Karpas-422 (cell line): Measurements from ENCODE around the gene SWI5. TPM values are rescaled to one million over a fixed set of nuclear protein-coding genes. Genes with fewer than 3 reads are reported as not detected.
A peak's percentile ranks its signal among the peaks of the same experiment; 100 is the strongest.

Experiments
- DNase-seq: peaks from one replicate; pipeline ENCODE4 v3.0.0-alpha.2; 2015
- H2AFZ ChIP-seq: fragments of 200-600 bp; sonication (generic); 2 replicates; pipeline ENCODE4 v1.6.1; 2014; ENCODE audit warnings: antibody characterized with exemption, low read length, mixed read lengths
- H3K27ac ChIP-seq: fragments of 200-600 bp; sonication (generic); 2 replicates; pipeline ENCODE4 v1.5.1; 2014; ENCODE audit warnings: mild to moderate bottlenecking, low read length, moderate library complexity
- H3K27me3 ChIP-seq: fragments of 200-600 bp; sonication (generic); 2 replicates; pipeline ENCODE4 v1.6.1; 2014; ENCODE audit warnings: low read length, mixed read lengths
- H3K36me3 ChIP-seq: fragments of 200-600 bp; sonication (generic); 2 replicates; pipeline ENCODE4 v1.6.1; 2014; ENCODE audit warnings: low read length, mixed read lengths; ENCODE audit not compliant: insufficient read depth
- H3K4me1 ChIP-seq: fragments of 200-600 bp; sonication (generic); 2 replicates; pipeline ENCODE4 v1.6.1; 2014; ENCODE audit warnings: mild to moderate bottlenecking, low read length, mixed read lengths
- H3K4me2 ChIP-seq: fragments of 200-600 bp; sonication (generic); 2 replicates; pipeline ENCODE4 v1.6.1; 2014; ENCODE audit warnings: low read length, low read depth, mild to moderate bottlenecking; ENCODE audit not compliant: poor library complexity, severe bottlenecking
- H3K4me3 ChIP-seq: fragments of 200-600 bp; sonication (generic); 2 replicates; pipeline ENCODE4 v1.5.1; 2014; ENCODE audit warnings: mild to moderate bottlenecking, antibody characterized with exemption, low read length, mixed read lengths
- H3K79me2 ChIP-seq: fragments of 200-600 bp; sonication (generic); 2 replicates; pipeline ENCODE4 v1.6.1; 2014; ENCODE audit warnings: mild to moderate bottlenecking, low read length, mixed read lengths
- H3K9ac ChIP-seq: fragments of 200-600 bp; sonication (generic); 2 replicates; pipeline ENCODE4 v1.6.0; 2014; ENCODE audit warnings: low read length
- H3K9me2 ChIP-seq: fragments of 200-600 bp; sonication (generic), shearing (Covaris generic); replicated peaks from 2 replicates; pipeline ENCODE4 v1.6.0; 2014; ENCODE audit warnings: mild to moderate bottlenecking, low read length, moderate library complexity; ENCODE audit not compliant: insufficient read depth
- H3K9me3 ChIP-seq: fragments of 300-700, 200-600 bp; sonication (generic); 2 replicates; pipeline ENCODE4 v1.6.1; 2014; ENCODE audit warnings: low read length, mixed read lengths
- H4K20me1 ChIP-seq: fragments of 200-600 bp; sonication (generic); 2 replicates; pipeline ENCODE4 v1.6.1; 2014; ENCODE audit warnings: mild to moderate bottlenecking, antibody characterized with exemption, low read length, low read depth; ENCODE audit not compliant: insufficient read depth
- total RNA-seq: library from RNA; depleted of rRNA; stranded (reverse); fragments of >200 nt; shearing (Covaris generic); gene quantifications from 2 replicates; pipeline ENCODE4 v1.2.3, GENCODE V29; 2014; ENCODE audit warnings: low replicate concordance

The SWI5 gene
- total RNA-seq, 1 experiment from 2014 or later: 37.6 TPM

DNA sequence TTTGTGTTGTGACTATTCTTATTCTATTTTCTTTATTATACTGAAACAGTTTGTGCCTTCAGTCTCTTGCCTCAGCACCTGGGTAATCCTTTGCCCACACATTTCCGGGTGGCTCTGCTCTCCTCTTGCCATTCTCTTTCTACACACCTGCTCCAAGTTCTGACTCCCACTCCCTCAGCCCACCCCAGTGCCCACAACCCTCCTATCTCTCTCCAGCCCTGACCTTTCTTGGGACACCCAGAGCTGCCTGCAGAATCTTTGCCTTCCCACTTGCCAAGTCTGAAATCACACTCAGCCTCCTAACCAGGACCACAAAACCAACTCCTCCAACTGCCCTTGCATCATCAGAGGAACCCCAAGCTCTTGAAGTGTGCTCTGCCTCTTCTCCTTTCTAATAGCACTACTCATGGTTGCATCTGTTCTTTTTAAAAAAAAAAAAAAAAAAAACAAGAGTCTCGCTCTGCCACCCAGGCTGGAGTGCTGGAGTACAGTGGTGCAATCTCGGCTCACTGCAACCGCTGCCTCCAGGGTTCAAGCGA lies 4.1 kb downstream of the SWI5 start:
- no peak overlapping the region for H3K4me3 ChIP-seq

GRCh38 chr9:128282500-128282899 lies 6.4 kb downstream of the SWI5 start:
- Histone ChIP-seq H4K20me1 (no peaks in the 10 kb centered on the region), H3K4me3 (no peak overlapping the region), H3K79me2 (no peaks in the 10 kb centered on the region), H2AFZ (no peak overlapping the region), H3K9me2 (no peaks in the 10 kb centered on the region), H3K9ac (no peak overlapping the region), H3K27me3 (no peaks in the 10 kb centered on the region), H3K4me1 (peaks cover 1% of the 10 kb centered on the region), H3K27ac (no peak overlapping the region), H3K9me3 (no peaks in the 10 kb centered on the region), H3K36me3 (no peaks in the 10 kb centered on the region), H3K4me2 (no peak overlapping the region)
- DNase-seq: no peak

More for the DNA sequence above, 4.1 kb downstream of the SWI5 start:
- Histone ChIP-seq H3K27me3 (no peaks in the 10 kb centered on the region), H3K9me2 (no peaks in the 10 kb centered on the region), H3K9me3 (no peaks in the 10 kb centered on the region), H3K79me2 (peaks cover 13% of the 10 kb centered on the region), H3K36me3 (no peaks in the 10 kb centered on the region), H4K20me1 (no peaks in the 10 kb centered on the region), H3K4me1 (peaks cover 11% of the 10 kb centered on the region), H3K9ac (no peak overlapping the region), H3K27ac (no peak overlapping the region), H3K4me2 (no peak overlapping the region), H2AFZ (no peak overlapping the region)
- no peak for DNase-seq

- Histone ChIP-seq H3K4me2 (no peak overlapping the region), H3K9me3 (no peaks in the 10 kb centered on the region), H4K20me1 (no peaks in the 10 kb centered on the region), H3K4me1 (no peaks in the 10 kb centered on the region), H3K27me3 (no peaks in the 10 kb centered on the region), H3K9ac (no peak overlapping the region), H3K36me3 (no peaks in the 10 kb centered on the region), H3K9me2 (no peaks in the 10 kb centered on the region), H3K79me2 (no peaks in the 10 kb centered on the region), H2AFZ (no peak overlapping the region), H3K4me3 (no peak overlapping the region), H3K27ac (no peak overlapping the region)
- no peak for DNase-seq
Observed at GRCh38 chr9:128285033-128285784, 9.1 kb downstream of the SWI5 start.

DNA sequence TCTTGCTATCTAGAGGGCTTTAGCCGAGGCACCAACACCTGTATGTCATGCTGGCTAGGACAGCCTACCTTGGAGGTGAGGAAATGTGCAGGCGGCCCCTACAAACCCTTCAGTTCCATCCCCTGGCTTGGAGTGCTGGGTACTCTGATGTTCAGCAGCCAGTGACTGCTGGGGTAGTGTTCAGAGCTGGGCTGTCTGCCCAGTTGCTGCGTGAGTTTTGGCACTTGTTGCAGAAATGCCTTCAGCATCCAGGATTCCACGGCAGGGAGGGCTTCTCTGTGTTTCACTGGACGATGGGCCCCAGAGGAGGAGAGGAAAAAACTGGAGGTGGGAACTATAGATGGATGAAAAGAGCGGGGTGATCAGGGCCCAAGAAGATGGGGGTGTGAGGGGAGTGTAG lies 10.4 kb downstream of the SWI5 start:
- no peaks in the 10 kb centered on the region for H3K9me2 ChIP-seq
- H3K4me2 ChIP-seq: no peak overlapping the region
- H3K27me3 ChIP-seq: no peaks in the 10 kb centered on the region
- DNase-seq: no peak
- H2AFZ ChIP-seq: no peak overlapping the region
- no peaks in the 10 kb centered on the region for H3K9me3 ChIP-seq
- no peaks in the 10 kb centered on the region for H3K4me1 ChIP-seq
- no peak overlapping the region for H3K4me3 ChIP-seq
- H3K27ac ChIP-seq: no peak overlapping the region
- H3K36me3 ChIP-seq: no peaks in the 10 kb centered on the region
- H3K9ac ChIP-seq: no peak overlapping the region
- no peaks in the 10 kb centered on the region for H4K20me1 ChIP-seq
- no peaks in the 10 kb centered on the region for H3K79me2 ChIP-seq

DNA sequence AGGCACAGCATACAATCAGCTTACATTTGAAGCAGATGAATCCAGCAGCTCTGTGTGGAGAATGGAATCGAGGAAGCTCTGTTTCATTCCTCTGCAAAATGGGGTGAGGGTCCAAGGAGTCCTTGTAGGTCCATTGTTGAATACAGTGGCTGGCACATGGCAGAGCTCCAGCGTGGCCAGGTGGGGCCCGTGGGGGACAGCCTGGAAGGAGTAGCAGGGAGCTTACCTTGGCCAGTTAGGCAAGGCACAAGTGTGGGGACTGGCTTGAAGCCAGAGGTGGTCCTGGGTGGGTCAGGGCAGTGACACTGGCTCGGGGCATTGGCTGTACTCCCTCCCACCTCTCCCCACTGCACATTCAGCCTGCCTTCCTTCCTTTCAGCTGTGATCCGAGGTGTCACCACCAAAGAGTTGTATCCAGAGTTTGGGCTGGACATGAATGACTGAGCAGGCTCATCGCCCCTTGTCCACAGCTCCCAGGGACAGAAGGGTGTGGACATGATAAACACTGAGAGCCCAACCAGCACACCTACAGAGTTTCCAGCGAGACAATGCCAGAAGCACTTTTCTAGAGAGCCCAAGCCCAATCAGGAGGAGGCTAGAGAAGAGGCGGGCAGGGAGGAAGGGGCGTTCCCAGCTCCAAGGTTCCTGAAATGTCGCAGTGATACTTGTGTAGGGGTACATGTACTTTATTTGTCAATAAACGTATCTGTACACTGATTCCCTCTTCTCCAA lies 12.4 kb downstream of the SWI5 start:
- no peak overlapping the region for H3K27ac ChIP-seq
- no peak overlapping the region for H3K4me3 ChIP-seq
- H2AFZ ChIP-seq: no peak overlapping the region
- H3K36me3 ChIP-seq: no peaks in the 10 kb centered on the region
- H3K4me1 ChIP-seq: peaks cover 5% of the 10 kb centered on the region
- no peaks in the 10 kb centered on the region for H3K79me2 ChIP-seq
- no peak overlapping the region for H3K9ac ChIP-seq
- no peaks in the 10 kb centered on the region for H3K9me2 ChIP-seq
- H4K20me1 ChIP-seq: no peaks in the 10 kb centered on the region
- no peaks in the 10 kb centered on the region for H3K27me3 ChIP-seq
- no peaks in the 10 kb centered on the region for H3K9me3 ChIP-seq
- no peak overlapping the region for H3K4me2 ChIP-seq
- no peak for DNase-seq

DNA sequence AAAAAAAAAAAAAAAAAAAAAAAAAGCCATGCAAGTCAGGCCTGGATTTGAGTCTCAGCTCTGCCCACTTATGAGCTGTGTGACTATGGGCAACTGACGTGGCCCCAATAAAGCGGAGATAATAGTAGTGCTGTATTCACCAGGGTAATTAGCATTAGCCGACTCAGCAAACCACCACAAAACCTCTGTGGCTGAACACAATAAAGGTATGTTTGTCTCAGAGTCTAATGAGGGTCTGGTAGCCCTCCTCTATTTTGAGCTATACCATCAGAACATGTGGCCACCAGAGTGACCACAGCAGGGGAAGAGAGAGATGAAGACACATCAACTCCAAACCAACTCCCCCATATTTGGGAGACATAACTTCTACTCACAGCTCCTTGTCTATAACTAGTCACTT lies 15.9 kb downstream of the SWI5 start:
- Histone ChIP-seq H4K20me1 (no peaks in the 10 kb centered on the region), H3K4me3 (no peak overlapping the region), H3K9ac (no peak overlapping the region), H3K27ac (no peak overlapping the region), H3K27me3 (no peaks in the 10 kb centered on the region), H3K79me2 (no peaks in the 10 kb centered on the region), H3K9me2 (no peaks in the 10 kb centered on the region), H3K9me3 (no peaks in the 10 kb centered on the region), H3K36me3 (no peaks in the 10 kb centered on the region), H3K4me2 (no peak overlapping the region), H3K4me1 (peaks cover 5% of the 10 kb centered on the region), H2AFZ (no peak overlapping the region)
- DNase-seq: no peak

DNA sequence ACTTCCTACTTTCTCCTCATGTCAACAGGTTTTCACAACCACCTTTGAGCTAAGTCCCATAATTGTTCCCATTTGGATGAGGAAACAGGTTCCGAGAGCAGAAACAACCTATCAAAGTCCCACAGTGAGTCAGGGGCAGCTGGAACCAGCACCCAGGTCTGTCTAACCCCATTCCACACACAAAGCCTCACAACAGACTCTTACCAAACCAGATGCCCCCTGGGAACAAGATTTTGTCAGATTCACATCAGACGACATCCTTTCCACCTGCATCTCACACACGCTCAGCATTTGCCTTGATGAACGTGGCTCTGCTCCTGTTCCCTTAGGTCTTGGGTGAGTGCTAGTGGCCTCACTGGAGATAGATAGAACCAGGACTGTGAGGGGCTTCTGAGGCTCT lies 17.0 kb downstream of the SWI5 start:
- H3K4me3 ChIP-seq: no peak overlapping the region
- no peak overlapping the region for H2AFZ ChIP-seq
- H3K4me2 ChIP-seq: no peak overlapping the region
- no peaks in the 10 kb centered on the region for H3K79me2 ChIP-seq
- no peaks in the 10 kb centered on the region for H4K20me1 ChIP-seq
- no peaks in the 10 kb centered on the region for H3K36me3 ChIP-seq
- H3K9ac ChIP-seq: 0 out of 2 replicates have a peak overlapping the region, but pooled peaks have one; percentile 13
- H3K9me3 ChIP-seq: no peaks in the 10 kb centered on the region
- peaks cover 5% of the 10 kb centered on the region for H3K4me1 ChIP-seq
- H3K9me2 ChIP-seq: no peaks in the 10 kb centered on the region
- no peak overlapping the region for H3K27ac ChIP-seq
- no peaks in the 10 kb centered on the region for H3K27me3 ChIP-seq
- DNase-seq: peak; percentile 48

DNA sequence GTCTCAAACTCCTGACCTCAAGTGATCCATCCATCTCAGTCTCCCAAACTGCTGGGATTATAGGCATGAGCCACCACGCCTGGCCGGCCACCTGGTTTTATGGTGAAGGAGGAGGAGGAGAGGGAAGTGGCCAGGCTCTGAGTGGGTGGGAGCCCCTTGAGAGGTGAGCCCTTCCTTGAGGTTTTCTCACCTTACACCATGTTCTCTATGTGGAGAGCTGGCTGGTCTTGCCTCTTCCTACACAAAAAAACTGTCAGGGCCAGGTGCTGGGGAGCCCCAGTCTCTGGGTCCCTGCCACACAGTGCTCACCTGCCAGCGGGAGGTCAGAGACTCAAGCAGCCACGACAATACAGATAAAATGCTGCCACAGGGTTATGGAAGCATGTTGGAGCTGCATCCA lies 18.1 kb downstream of the SWI5 start:
- peaks cover 5% of the 10 kb centered on the region for H3K4me1 ChIP-seq
- no peaks in the 10 kb centered on the region for H3K36me3 ChIP-seq
- no peaks in the 10 kb centered on the region for H3K27me3 ChIP-seq
- no peak overlapping the region for H3K4me2 ChIP-seq
- no peaks in the 10 kb centered on the region for H4K20me1 ChIP-seq
- H3K9me3 ChIP-seq: no peaks in the 10 kb centered on the region
- no peak overlapping the region for H3K4me3 ChIP-seq
- H3K79me2 ChIP-seq: no peaks in the 10 kb centered on the region
- no peaks in the 10 kb centered on the region for H3K9me2 ChIP-seq
- no peak for DNase-seq
- no peak overlapping the region for H2AFZ ChIP-seq
- H3K9ac ChIP-seq: no peak overlapping the region
- H3K27ac ChIP-seq: no peak overlapping the region
